PC-3 (cell line): ENCODE measurements around the gene TSN. TPM values are rescaled to one million over a fixed set of nuclear protein-coding genes. Genes with fewer than 3 reads are reported as not detected.

Experiments
- ATAC-seq: fragments of 200-7000 bp; cut with Tn5 transposase; 2 replicates; pipeline ENCODE4 v1.9.1; 2020; ENCODE audit warnings: mild to moderate bottlenecking, moderate library complexity
- BruUV-seq: library from RNA; stranded (reverse); fragments of 400-500 nt; replicated peaks from 2 replicates; lab custom pipeline; 2021; lab: Mats Ljungman, UMichigan
- CTCF ChIA-PET: fragments of 300-600 bp; sonication (Branson Sonifier 250); formaldehyde crosslinking; loops from one replicate; lab custom pipeline; 2022; ENCODE audit warnings: antibody characterized with exemption; lab: Charles Lee
- POLR2A ChIA-PET: fragments of 300-600 bp; sonication (Branson Sonifier 250); formaldehyde crosslinking; loops from one replicate; lab custom pipeline; 2022; ENCODE audit warnings: antibody characterized with exemption; ENCODE audit not compliant: unreplicated experiment; lab: Charles Lee
- DNase-seq: peaks from one replicate; pipeline ENCODE4 v3.0.0-alpha.2; 2015
- H2AFZ ChIP-seq: fragments of 300-600 bp; sonication (generic); 2 replicates; pipeline ENCODE4 v1.6.0; 2016; ENCODE audit warnings: antibody characterized with exemption, low read length
- H3F3A ChIP-seq: fragments of 300-600 bp; sonication (generic); one replicate; pipeline ENCODE4 v1.6.0; 2017; ENCODE audit warnings: antibody characterized with exemption, low read length, control low read depth, mild to moderate bottlenecking; ENCODE audit not compliant: unreplicated experiment
- H3K27ac ChIP-seq: fragments of 300-600 bp; sonication (generic); 2 replicates; pipeline ENCODE4 v1.5.1; 2016; ENCODE audit warnings: mild to moderate bottlenecking, low read length
- H3K27me3 ChIP-seq: fragments of 300-600 bp; sonication (generic); 2 replicates; pipeline ENCODE4 v1.6.1; 2016; ENCODE audit warnings: low read length, mixed read lengths
- H3K36me3 ChIP-seq: fragments of 300-600 bp; sonication (generic); 2 replicates; pipeline ENCODE4 v1.6.1; 2016; ENCODE audit warnings: low read depth, mixed run types, low read length, mixed read lengths
- H3K4me1 ChIP-seq: fragments of 300-600 bp; sonication (generic); 2 replicates; pipeline ENCODE4 v1.5.1; 2016; ENCODE audit warnings: low read length; ENCODE audit not compliant: insufficient read depth
- H3K4me2 ChIP-seq: fragments of 300-600 bp; sonication (generic); 2 replicates; pipeline ENCODE4 v1.6.0; 2016; ENCODE audit warnings: low read length
- H3K4me3 ChIP-seq: fragments of 300-600 bp; sonication (generic); 2 replicates; pipeline ENCODE4 v1.5.1; 2016; ENCODE audit warnings: mild to moderate bottlenecking, low read length, mixed read lengths
- H3K79me2 ChIP-seq: fragments of 300-600 bp; sonication (generic); 2 replicates; pipeline ENCODE4 v1.6.1; 2017; ENCODE audit warnings: low read length, mixed read lengths
- H3K9ac ChIP-seq: fragments of 300-600 bp; sonication (generic); 2 replicates; pipeline ENCODE4 v1.6.0; 2016; ENCODE audit warnings: mild to moderate bottlenecking, low read length
- H3K9me2 ChIP-seq: fragments of 300-600 bp; sonication (generic); replicated peaks from 2 replicates; pipeline ENCODE4 v1.6.1; 2016; ENCODE audit warnings: mixed run types, low read length, mixed read lengths
- H3K9me3 ChIP-seq: fragments of 300-600 bp; sonication (generic); 2 replicates; pipeline ENCODE4 v1.6.1; 2016; ENCODE audit warnings: low read length, mixed read lengths
- H4K20me1 ChIP-seq: fragments of 300-600 bp; sonication (generic); 2 replicates; pipeline ENCODE4 v1.6.1; 2016; ENCODE audit warnings: low read length, mixed read lengths
- CTCF ChIP-seq: fragments of 300-600 bp; sonication (generic); conservative IDR thresholded peaks from 2 replicates; pipeline ENCODE4 v1.5.1; 2017; ENCODE audit warnings: antibody characterized with exemption, low read depth, mild to moderate bottlenecking, low read length
- EZH2 ChIP-seq: fragments of 300-600 bp; sonication (generic); IDR thresholded peaks from one replicate; pipeline ENCODE4 v1.6.1; 2017; ENCODE audit warnings: antibody characterized with exemption, mild to moderate bottlenecking, low read length; ENCODE audit not compliant: unreplicated experiment
- EZH2phosphoT487 ChIP-seq: fragments of 300-600 bp; sonication (generic); IDR thresholded peaks from 2 replicates; pipeline ENCODE4 v1.6.1; 2018; ENCODE audit warnings: mild to moderate bottlenecking, antibody characterized with exemption, low read length, borderline replicate concordance
- intact Hi-C: fragments of 100-400 bp; cut with micrococcal nuclease; formaldehyde crosslinking; loops from 2 replicates; pipeline ENCODE4 v1.9.0; 2023
- total RNA-seq: library from RNA; depleted of rRNA; stranded (reverse); fragments of >200 nt; gene quantifications from 2 replicates; pipeline ENCODE4 v1.2.3, GENCODE V29; 2014

The TSN gene
- total RNA-seq, 1 experiment from 2014 or later: 55.0 TPM

GRCh38 chr2:121707344-121707919, 48.0 kb upstream of the TSN start:
- POLR2A ChIA-PET: interaction anchor here (0.7 kb wide), 1 partner anchor 58 kb away, joined by 5 read pairs; the partner anchor contains the start of gene CLASP1
- Histone ChIP-seq H3K4me3 (no peak overlapping the region), H3K27ac (no peak overlapping the region), H3K79me2 (no peaks in the 10 kb centered on the region), H4K20me1 (no peaks in the 10 kb centered on the region), H3K4me2 (no peak overlapping the region), H3K9me2 (no peaks in the 10 kb centered on the region), H2AFZ (no peak overlapping the region), H3K4me1 (peaks cover 7% of the 10 kb centered on the region), H3K36me3 (no peaks in the 10 kb centered on the region), H3K27me3 (no peaks in the 10 kb centered on the region), H3K9ac (no peak overlapping the region), H3F3A (no peaks in the 10 kb centered on the region), H3K9me3 (no peaks in the 10 kb centered on the region)
- intact Hi-C loops: no loop called here
- BruUV-seq: no TSS peak
- no peak for DNase-seq
- ATAC-seq: no peak
- TF ChIP-seq EZH2: no peak
- no peak for TF ChIP-seq EZH2phosphoT487
- no peak for TF ChIP-seq CTCF
- CTCF ChIA-PET: no interaction called here

GRCh38 chr2:121707920-121708361, 47.5 kb upstream of the TSN start:
- BruUV-seq: no TSS peak
- Histone ChIP-seq H3F3A (no peaks in the 10 kb centered on the region), H4K20me1 (no peaks in the 10 kb centered on the region), H2AFZ (no peak overlapping the region), H3K36me3 (no peaks in the 10 kb centered on the region), H3K27me3 (no peaks in the 10 kb centered on the region), H3K9me2 (no peaks in the 10 kb centered on the region), H3K27ac (no peak overlapping the region), H3K9me3 (no peaks in the 10 kb centered on the region), H3K4me2 (no peak overlapping the region), H3K4me1 (peaks cover 7% of the 10 kb centered on the region), H3K9ac (no peak overlapping the region), H3K4me3 (no peak overlapping the region), H3K79me2 (no peaks in the 10 kb centered on the region)
- ATAC-seq (no peak), DNase-seq (no peak)
- TF ChIP-seq EZH2phosphoT487 (no peak), CTCF (no peak), EZH2 (no peak)
- POLR2A ChIA-PET: interaction anchor here (0.7 kb wide), 1 partner anchor 58 kb away, joined by 5 read pairs; the partner anchor contains the start of gene CLASP1
- intact Hi-C loops: no loop called here
- CTCF ChIA-PET: no interaction called here

- no peaks in the 10 kb centered on the region for H4K20me1 ChIP-seq
- ChIA-PET CTCF (no interaction called here), POLR2A (no interaction called here)
- no peak overlapping the region for H2AFZ ChIP-seq
- no peak for DNase-seq
- H3K9ac ChIP-seq: no peak overlapping the region
- no TSS peak for BruUV-seq
- H3K9me2 ChIP-seq: no peaks in the 10 kb centered on the region
- no peaks in the 10 kb centered on the region for H3K27me3 ChIP-seq
- no peaks in the 10 kb centered on the region for H3F3A ChIP-seq
- H3K4me1 ChIP-seq: peaks cover 7% of the 10 kb centered on the region
- no peak overlapping the region for H3K4me3 ChIP-seq
- H3K27ac ChIP-seq: no peak overlapping the region
- peak overlapping the region; percentile 28; the same call in 1 of the 2 replicates for H3K4me2 ChIP-seq
- intact Hi-C loops: no loop called here
- H3K9me3 ChIP-seq: no peaks in the 10 kb centered on the region
- TF ChIP-seq EZH2phosphoT487: no peak
- no peaks in the 10 kb centered on the region for H3K36me3 ChIP-seq
- H3K79me2 ChIP-seq: no peaks in the 10 kb centered on the region
- no peak for ATAC-seq
Measured at GRCh38 chr2:121709776-121710469, 45.5 kb upstream of the TSN start.
